GM12878 (cell line): Measurements from ENCODE around the gene NKRF. TPM values are rescaled to one million over a fixed set of nuclear protein-coding genes. Genes with fewer than 3 reads are reported as not detected.

Experiments
- ATAC-seq: fragments of 200-7000 bp; cut with Tn5 transposase; 3 replicates; pipeline ENCODE4 v1.9.1; 2020; ENCODE audit warnings: mild to moderate bottlenecking, moderate library complexity
- BruUV-seq: library from RNA; stranded (reverse); fragments of 400-500 nt; replicated peaks from 2 replicates; lab custom pipeline; 2021; lab: Mats Ljungman, UMichigan
- CTCF ChIA-PET: fragments of 300-600 bp; sonication (Branson Sonifier 250); formaldehyde crosslinking; extraction: SDS; loops from one replicate; lab custom pipeline; 2021; ENCODE audit warnings: inconsistent platforms; lab: Yijun Ruan, JAX
- POLR2A ChIA-PET: fragments of 350-600 bp; formaldehyde crosslinking; extraction: SDS; loops from one replicate; lab custom pipeline; 2021; ENCODE audit warnings: inconsistent platforms; lab: Charles Lee
- RAD21 ChIA-PET: fragments of 300-600 bp; sonication (Branson Sonifier 250); formaldehyde crosslinking; loops from one replicate; lab custom pipeline; 2023; ENCODE audit warnings: antibody characterized with exemption; ENCODE audit not compliant: unreplicated experiment; lab: Charles Lee
- SMC1A ChIA-PET: fragments of 300-600 bp; sonication (Branson Sonifier 250); formaldehyde crosslinking; loops from one replicate; lab custom pipeline; 2023; ENCODE audit not compliant: unreplicated experiment, uncharacterized antibody; lab: Charles Lee
- DNase-seq: peaks from one replicate; pipeline ENCODE4 v3.0.0-alpha.2; 2011; ENCODE audit warnings: low read depth, low spot score
- FAIRE-seq: peaks from 3 replicates; lab custom pipeline; 2011; peaks lifted over from hg19 to GRCh38; lab: Jason Lieb, UNC
- H2AFZ ChIP-seq: 2 replicates; pipeline ENCODE4 v1.6.0; 2011; ENCODE audit warnings: low read depth, low read length, control low read depth; ENCODE audit not compliant: control insufficient read depth
- H3K27ac ChIP-seq: 2 replicates; pipeline ENCODE4 v1.5.1; 2011; ENCODE audit warnings: control low read depth; ENCODE audit not compliant: control insufficient read depth, insufficient read depth
- H3K27me3 ChIP-seq, 2 experiments: replicated peaks in 1 of 2; 2 replicates each; pipeline versions ENCODE4 v1.6.0 to v1.6.1; 2011; ENCODE audit warnings: low read length in 1 of 2; ENCODE audit not compliant: control insufficient read depth in 2 of 2, insufficient read depth in 2 of 2
- H3K36me3 ChIP-seq, 2 experiments: 2 replicates each; pipeline ENCODE4 v1.5.1; 2011; ENCODE audit warnings: low read length in 1 of 2; ENCODE audit not compliant: control insufficient read depth in 2 of 2, insufficient read depth in 2 of 2
- H3K4me1 ChIP-seq: 2 replicates; pipeline ENCODE4 v1.6.1; 2011; ENCODE audit warnings: mild to moderate bottlenecking, low read length, moderate library complexity, mixed read lengths; ENCODE audit not compliant: control insufficient read depth, insufficient read depth
- H3K4me2 ChIP-seq: 2 replicates; pipeline ENCODE4 v1.6.0; 2011; ENCODE audit warnings: control low read depth; ENCODE audit not compliant: control insufficient read depth, insufficient read depth
- H3K4me3 ChIP-seq: fragments of 200-600 bp; sonication (generic); 2 replicates; pipeline ENCODE4 v1.5.1; 2016
- H3K79me2 ChIP-seq: 2 replicates; pipeline ENCODE4 v1.6.0; 2011; ENCODE audit warnings: low read length; ENCODE audit not compliant: control insufficient read depth, insufficient read depth
- H3K9ac ChIP-seq: 2 replicates; pipeline ENCODE4 v1.8.0; 2011; ENCODE audit warnings: low read length, control low read depth, mixed read lengths; ENCODE audit not compliant: control insufficient read depth, insufficient read depth
- H3K9me3 ChIP-seq: replicated peaks from 3 replicates; pipeline ENCODE4 v1.5.1; 2011; ENCODE audit warnings: mild to moderate bottlenecking, low read length; ENCODE audit not compliant: control insufficient read depth, insufficient read depth
- H4K20me1 ChIP-seq: 2 replicates; pipeline ENCODE4 v1.6.0; 2011; ENCODE audit not compliant: control insufficient read depth, insufficient read depth
- BACH1 ChIP-seq: fragments of 450-650 bp; IDR thresholded peaks from 2 replicates; pipeline ENCODE4 v1.6.1; 2017; ENCODE audit warnings: mild to moderate bottlenecking, borderline replicate concordance
- BCLAF1 ChIP-seq: fragments of 450-650 bp; IDR thresholded peaks from 2 replicates; pipeline ENCODE4 v1.6.1; 2017; ENCODE audit warnings: antibody characterized with exemption, mild to moderate bottlenecking, moderate library complexity
- CBX5 ChIP-seq: sonication (generic); IDR thresholded peaks from 2 replicates; pipeline ENCODE4 v1.6.1; 2016; ENCODE audit warnings: low read depth, moderate library complexity, mild to moderate bottlenecking, inconsistent platforms
- CHD4 ChIP-seq: fragments of 200-600 bp; sonication (generic); IDR thresholded peaks from 2 replicates; pipeline ENCODE4 v1.6.1; 2016; ENCODE audit warnings: mild to moderate bottlenecking
- GABPA ChIP-seq: IDR thresholded peaks from 2 replicates; pipeline ENCODE4 v1.6.1; 2014; ENCODE audit warnings: antibody characterized with exemption, low read depth, mild to moderate bottlenecking, inconsistent platforms
- HCFC1 ChIP-seq: fragments of 150-350 bp; IDR thresholded peaks from 2 replicates; pipeline ENCODE4 v1.6.1; 2014; ENCODE audit warnings: low read length
- MXI1 ChIP-seq: fragments of 150-350 bp; IDR thresholded peaks from 2 replicates; pipeline ENCODE4 v1.6.1; 2011; ENCODE audit warnings: low read depth, mild to moderate bottlenecking, inconsistent platforms, low read length, improper control_type of control experiment
- MYB ChIP-seq: fragments of 150-350 bp; IDR thresholded peaks from 2 replicates; pipeline ENCODE4 v1.6.1; 2014; ENCODE audit warnings: mild to moderate bottlenecking, low read depth, low read length, borderline replicate concordance
- NFXL1 ChIP-seq: fragments of 450-650 bp; IDR thresholded peaks from 2 replicates; pipeline ENCODE4 v1.6.1; 2017; ENCODE audit warnings: antibody characterized with exemption, mild to moderate bottlenecking, borderline replicate concordance
- RFX5 ChIP-seq: IDR thresholded peaks from 2 replicates; pipeline ENCODE4 v1.6.1; 2011; ENCODE audit warnings: low read depth, low read length, improper control_type of control experiment
- SP1 ChIP-seq: IDR thresholded peaks from one replicate; pipeline ENCODE4 v1.6.1; 2011; ENCODE audit warnings: low read depth, low read length
- SPI1 ChIP-seq: IDR thresholded peaks from 2 replicates; pipeline ENCODE4 v1.6.1; 2011; ENCODE audit warnings: low read depth, mild to moderate bottlenecking, low read length, moderate library complexity, borderline replicate concordance; ENCODE audit not compliant: insufficient read depth
- SREBF1 ChIP-seq: IDR thresholded peaks from 2 replicates; pipeline ENCODE4 v1.6.1; 2012; ENCODE audit warnings: mild to moderate bottlenecking, low read length
- USF1 ChIP-seq: IDR thresholded peaks from 2 replicates; pipeline ENCODE4 v1.6.1; 2011; ENCODE audit warnings: borderline replicate concordance, low read depth, mild to moderate bottlenecking, moderate library complexity, mixed read lengths, low read length; ENCODE audit not compliant: insufficient read depth; ENCODE audit errors: extremely low read length
- YBX1 ChIP-seq: fragments of 450-650 bp; IDR thresholded peaks from 2 replicates; pipeline ENCODE4 v1.6.1; 2016; ENCODE audit warnings: antibody characterized with exemption
- ZNF207 ChIP-seq: fragments of 450-650 bp; IDR thresholded peaks from 2 replicates; pipeline ENCODE4 v1.6.1; 2014; ENCODE audit warnings: antibody characterized with exemption, mild to moderate bottlenecking, borderline replicate concordance
- ZNF217 ChIP-seq: fragments of 450-650 bp; IDR thresholded peaks from 2 replicates; pipeline ENCODE4 v1.6.1; 2017; ENCODE audit warnings: antibody characterized with exemption, mild to moderate bottlenecking
- ZSCAN29 ChIP-seq: fragments of 450-650 bp; IDR thresholded peaks from 2 replicates; pipeline ENCODE4 v1.6.1; 2017; ENCODE audit warnings: mild to moderate bottlenecking, moderate library complexity
- WGBS: methylation state at CpG from one replicate; pipeline ENCODE4 v1.1.6; 2016; ENCODE audit warnings: low lambda C conversion rate; ENCODE audit not compliant: insufficient replicate concordance, insufficient coverage; ENCODE audit errors: missing lambda C conversion rate; 5-methylcytosine and 5-hydroxymethylcytosine counted together
- in situ Hi-C: fragments of 300-500 bp; cut with MboI; formaldehyde crosslinking; loops from 9 replicates; pipeline ENCODE4 v1.14.3; 2018; ENCODE audit warnings: mixed read lengths
- intact Hi-C: fragments of 100-400 bp; cut with micrococcal nuclease; formaldehyde crosslinking; loops from one replicate; pipeline ENCODE4 v1.14.2; 2022; ENCODE audit not compliant: unreplicated experiment
- polyA plus RNA-seq, 11 experiments: library from polyadenylated mRNA; depleted of rRNA in 4 of 11; unstranded in 6 of 11; stranded (reverse) in 5 of 11; fragments of >200 nt; fragmentation: Nextera tagmentation in 4 of 11; fragmentation: Illumina TruSeq in 1 of 11; extraction: Ambion mirVana in 4 of 11; extraction: Trizol in 1 of 11; gene quantifications; 1 replicate in 1 of 11; 2 replicates in 10 of 11; pipeline versions ENCODE4 v1.2.1 to v1.2.3, GENCODE V29; 2011 to 2016; ENCODE audit warnings: inconsistent platforms in 2 of 11, missing spikeins in 2 of 11, low read depth in 1 of 11
- total RNA-seq, 4 experiments: library from RNA; depleted of rRNA in 3 of 4; stranded (reverse); fragments of >200 nt in 3 of 4; fragmentation: Illumina TruSeq in 1 of 4; extraction: Trizol in 1 of 4; gene quantifications; 2 replicates each; pipeline versions ENCODE4 v1.2.1 to v1.2.3, GENCODE V29; 2013 to 2021
- TF ChIP-seq, protein P1 (sequence below): fragments of 450-650 bp; IDR thresholded peaks from 2 replicates; pipeline ENCODE4 v1.6.1; 2017; ENCODE audit warnings: low read depth, mild to moderate bottlenecking, moderate library complexity

The NKRF gene
- total and polyA plus RNA-seq, 10 of the 15 experiments (the other 5 are each of a cell fraction or from before 2014, with no cell fraction given) = 6.2 to 21.5 (median 10.1) TPM

DNA sequence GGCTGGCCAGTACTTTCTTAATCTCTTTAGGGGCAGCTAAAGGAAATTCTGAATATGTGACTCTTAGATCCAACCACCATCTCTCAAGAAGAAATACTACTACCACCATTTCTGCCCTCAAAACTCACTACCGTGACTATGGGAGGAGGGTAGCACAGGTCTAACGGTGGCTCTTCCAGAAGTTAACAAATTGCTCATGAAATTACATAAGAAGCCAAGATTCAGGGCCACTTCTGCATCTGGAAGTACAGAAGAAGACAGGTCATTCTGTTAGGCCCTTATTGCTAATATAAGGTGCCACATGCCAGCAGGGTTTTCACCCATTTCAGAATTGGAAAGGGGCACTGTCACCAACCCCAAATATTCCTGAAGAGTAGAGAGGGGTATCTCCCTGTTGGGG, 19.6 kb upstream of the NKRF start:
- no peak for FAIRE-seq

More for the DNA sequence above, 19.6 kb upstream of the NKRF start:
- ChIA-PET RAD21 (interaction anchor here (0.9 to 2.6 kb wide), 3 partner anchors 11 to 154 kb away, joined by 3 to 18 read pairs (median 4); no protein-coding TSS in a partner anchor), SMC1A (interaction anchor here (1.2 to 10.6 kb wide), 8 partner anchors 9 to 128 kb away, joined by 3 to 166 read pairs (median 7); no protein-coding TSS in a partner anchor), CTCF (interaction anchor here (1.5 to 3.6 kb wide), 3 partner anchors 10 to 103 kb away, joined by 5 to 16 read pairs (median 9); no protein-coding TSS in a partner anchor), POLR2A (interaction anchor here (0.6 to 1.3 kb wide), 4 partner anchors 10 to 60 kb away, joined by 3 to 7 read pairs (median 4); no protein-coding TSS in a partner anchor)
- Histone ChIP-seq H3K9me3 (no peaks in the 10 kb centered on the region), H3K4me1 (peaks cover 7% of the 10 kb centered on the region), H3K27ac (no peak overlapping the region), H3K4me3 (no peak overlapping the region), H3K4me2 (no peak overlapping the region), H3K36me3 (peaks cover 3 to 9% of the 10 kb centered on the region in 2 experiments; a peak in 3 of 4 replicates), H4K20me1 (no peaks in the 10 kb centered on the region), H3K27me3 (no peaks in the 10 kb centered on the region), H3K9ac (no peak overlapping the region), H2AFZ (no peak overlapping the region), H3K79me2 (no peaks in the 10 kb centered on the region; the same call in 1 of the 2 replicates)
- no peak for DNase-seq
- BruUV-seq = no TSS peak
- in situ Hi-C loops = no loop called here
- no peak for TF ChIP-seq YBX1
- TF ChIP-seq ZSCAN29 = no peak
- TF ChIP-seq SP1 = no peak
- TF ChIP-seq ZNF217 = no peak
- TF ChIP-seq, protein P1, sequence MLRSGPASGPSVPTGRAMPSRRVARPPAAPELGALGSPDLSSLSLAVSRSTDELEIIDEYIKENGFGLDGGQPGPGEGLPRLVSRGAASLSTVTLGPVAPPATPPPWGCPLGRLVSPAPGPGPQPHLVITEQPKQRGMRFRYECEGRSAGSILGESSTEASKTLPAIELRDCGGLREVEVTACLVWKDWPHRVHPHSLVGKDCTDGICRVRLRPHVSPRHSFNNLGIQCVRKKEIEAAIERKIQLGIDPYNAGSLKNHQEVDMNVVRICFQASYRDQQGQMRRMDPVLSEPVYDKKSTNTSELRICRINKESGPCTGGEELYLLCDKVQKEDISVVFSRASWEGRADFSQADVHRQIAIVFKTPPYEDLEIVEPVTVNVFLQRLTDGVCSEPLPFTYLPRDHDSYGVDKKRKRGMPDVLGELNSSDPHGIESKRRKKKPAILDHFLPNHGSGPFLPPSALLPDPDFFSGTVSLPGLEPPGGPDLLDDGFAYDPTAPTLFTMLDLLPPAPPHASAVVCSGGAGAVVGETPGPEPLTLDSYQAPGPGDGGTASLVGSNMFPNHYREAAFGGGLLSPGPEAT = no peak
- no peak for TF ChIP-seq GABPA
- no peak for TF ChIP-seq ZNF207
- no peak for TF ChIP-seq NFXL1
- TF ChIP-seq CHD4 = no peak
- no peak for TF ChIP-seq SREBF1
- no peak for TF ChIP-seq CBX5
- TF ChIP-seq RFX5 = no peak
- TF ChIP-seq BCLAF1 = no peak
- no peak for TF ChIP-seq HCFC1
- TF ChIP-seq MXI1 = no peak
- no peak for TF ChIP-seq SPI1
- TF ChIP-seq USF1 = no peak
- no peak for TF ChIP-seq BACH1
- no peak for TF ChIP-seq MYB
- intact Hi-C loops = no loop called here
- no peak for ATAC-seq
- 24% methylated on average over 2 of the region's 2 CpGs for WGBS
